ENCODE data around the gene KLK3.

DNA sequence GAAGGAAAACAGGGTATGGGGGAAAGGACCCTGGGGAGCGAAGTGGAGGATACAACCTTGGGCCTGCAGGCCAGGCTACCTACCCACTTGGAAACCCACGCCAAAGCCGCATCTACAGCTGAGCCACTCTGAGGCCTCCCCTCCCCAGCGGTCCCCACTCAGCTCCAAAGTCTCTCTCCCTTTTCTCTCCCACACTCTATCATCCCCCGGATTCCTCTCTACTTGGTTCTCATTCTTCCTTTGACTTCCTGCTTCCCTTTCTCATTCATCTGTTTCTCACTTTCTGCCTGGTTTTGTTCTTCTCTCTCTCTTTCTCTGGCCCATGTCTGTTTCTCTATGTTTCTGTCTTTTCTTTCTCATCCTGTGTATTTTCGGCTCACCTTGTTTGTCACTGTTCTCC, 2.7 kb downstream of the KLK3 start:
- TF ChIP-seq, protein P1, sequence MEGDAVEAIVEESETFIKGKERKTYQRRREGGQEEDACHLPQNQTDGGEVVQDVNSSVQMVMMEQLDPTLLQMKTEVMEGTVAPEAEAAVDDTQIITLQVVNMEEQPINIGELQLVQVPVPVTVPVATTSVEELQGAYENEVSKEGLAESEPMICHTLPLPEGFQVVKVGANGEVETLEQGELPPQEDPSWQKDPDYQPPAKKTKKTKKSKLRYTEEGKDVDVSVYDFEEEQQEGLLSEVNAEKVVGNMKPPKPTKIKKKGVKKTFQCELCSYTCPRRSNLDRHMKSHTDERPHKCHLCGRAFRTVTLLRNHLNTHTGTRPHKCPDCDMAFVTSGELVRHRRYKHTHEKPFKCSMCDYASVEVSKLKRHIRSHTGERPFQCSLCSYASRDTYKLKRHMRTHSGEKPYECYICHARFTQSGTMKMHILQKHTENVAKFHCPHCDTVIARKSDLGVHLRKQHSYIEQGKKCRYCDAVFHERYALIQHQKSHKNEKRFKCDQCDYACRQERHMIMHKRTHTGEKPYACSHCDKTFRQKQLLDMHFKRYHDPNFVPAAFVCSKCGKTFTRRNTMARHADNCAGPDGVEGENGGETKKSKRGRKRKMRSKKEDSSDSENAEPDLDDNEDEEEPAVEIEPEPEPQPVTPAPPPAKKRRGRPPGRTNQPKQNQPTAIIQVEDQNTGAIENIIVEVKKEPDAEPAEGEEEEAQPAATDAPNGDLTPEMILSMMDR (conservative IDR thresholded peaks at IDR 0.05; ENCODE audit: low read depth, low read length): no peak
- TF ChIP-seq MAZ (IDR thresholded peaks at IDR 0.05; ENCODE audit: borderline replicate concordance, low read depth, low read length): no peak
- no peak for TF ChIP-seq MXI1 (IDR thresholded peaks at IDR 0.05; ENCODE audit: borderline replicate concordance, low read depth, low read length)
- no peak for TF ChIP-seq CEBPB (IDR thresholded peaks at IDR 0.05; ENCODE audit: low read depth, low read length)
- TF ChIP-seq, protein P2, sequence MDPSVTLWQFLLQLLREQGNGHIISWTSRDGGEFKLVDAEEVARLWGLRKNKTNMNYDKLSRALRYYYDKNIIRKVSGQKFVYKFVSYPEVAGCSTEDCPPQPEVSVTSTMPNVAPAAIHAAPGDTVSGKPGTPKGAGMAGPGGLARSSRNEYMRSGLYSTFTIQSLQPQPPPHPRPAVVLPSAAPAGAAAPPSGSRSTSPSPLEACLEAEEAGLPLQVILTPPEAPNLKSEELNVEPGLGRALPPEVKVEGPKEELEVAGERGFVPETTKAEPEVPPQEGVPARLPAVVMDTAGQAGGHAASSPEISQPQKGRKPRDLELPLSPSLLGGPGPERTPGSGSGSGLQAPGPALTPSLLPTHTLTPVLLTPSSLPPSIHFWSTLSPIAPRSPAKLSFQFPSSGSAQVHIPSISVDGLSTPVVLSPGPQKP (IDR thresholded peaks at IDR 0.05; ENCODE audit: borderline replicate concordance, low read depth, low read length): no peak
- no peak for TF ChIP-seq POLR2A (IDR thresholded peaks at IDR 0.05; ENCODE audit: low read depth, low read length)
- TF ChIP-seq BHLHE40 (IDR thresholded peaks at IDR 0.05; ENCODE audit: low read depth, low read length): no peak
- TF ChIP-seq SMC3 (IDR thresholded peaks at IDR 0.05; ENCODE audit: low read depth, low read length): no peak
- no peak for TF ChIP-seq USF2 (IDR thresholded peaks at IDR 0.05; ENCODE audit: low read depth, low read length)
- no peak for TF ChIP-seq RFX5 (IDR thresholded peaks at IDR 0.05; ENCODE audit: low read depth, low read length)
- no peak for TF ChIP-seq RAD21 (IDR thresholded peaks at IDR 0.05; ENCODE audit: low read length)
- no peak for TF ChIP-seq RCOR1 (IDR thresholded peaks at IDR 0.05; ENCODE audit: insufficient replicate concordance, low read length)
- no peak for TF ChIP-seq FOS (IDR thresholded peaks at IDR 0.05; ENCODE audit: low read depth, low read length)
- no peak for TF ChIP-seq MAFK (IDR thresholded peaks at IDR 0.05; ENCODE audit: low read depth, low read length)
